Measurements from ENCODE around the gene RHBDD2. TPM values are rescaled to one million over a fixed set of nuclear protein-coding genes. Genes with fewer than 3 reads are reported as not detected.

Gene RHBDD2
- total and polyA plus RNA-seq, 9 of the 15 experiments (the other 6 are each of a cell fraction or from before 2014, with no cell fraction given): 3.3 to 36.7 (median 17.9) TPM

DNA sequence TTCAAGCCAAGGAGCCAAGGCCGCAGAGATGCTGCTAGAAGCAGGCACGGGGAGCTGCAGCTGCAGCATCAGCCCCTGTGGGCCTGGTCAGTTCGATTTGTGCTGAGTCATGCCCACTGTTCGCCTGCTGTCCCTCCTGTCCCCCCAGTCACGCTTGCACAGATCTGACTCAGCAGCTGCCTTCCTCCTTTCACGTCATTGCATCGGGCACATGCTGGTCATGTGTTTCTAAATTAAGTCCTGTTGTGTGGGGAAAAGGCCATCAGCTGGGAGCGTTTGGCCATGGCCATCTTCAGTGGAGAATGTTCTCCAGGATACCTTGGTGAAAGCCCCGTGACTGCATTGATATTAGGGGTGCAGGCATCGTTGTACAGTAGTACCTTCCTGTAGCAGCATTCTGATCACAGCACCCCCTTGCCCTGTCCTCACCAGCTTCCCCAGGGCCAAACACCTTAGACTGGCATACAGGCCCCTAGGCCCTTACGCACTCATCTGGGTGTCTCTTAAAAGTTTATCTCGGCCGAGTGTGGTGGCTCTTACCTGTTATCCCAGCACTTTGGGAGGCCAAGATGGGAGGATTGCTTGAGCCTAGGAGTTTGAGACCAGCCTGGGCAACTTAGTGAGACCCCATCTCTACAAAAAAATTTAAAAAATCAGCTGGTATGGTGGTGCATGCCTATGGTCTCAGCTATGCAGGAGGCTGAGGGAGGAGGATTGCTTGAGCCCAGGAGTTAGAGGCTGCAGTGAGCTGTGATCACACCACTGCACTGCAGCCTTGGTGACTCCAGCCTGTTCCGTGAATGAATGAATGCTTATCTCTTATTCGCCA lies 59.3 kb downstream of the RHBDD2 start (continued):
- TF ChIP-seq HDAC6 (IDR thresholded peaks at IDR 0.05; ENCODE audit: low read depth, low read length) (no peak), HDAC8 (tag; IDR thresholded peaks at IDR 0.05) (0 out of 2 replicates have a peak, but pooled peaks have one; percentile 71), ZNF551 (CRISPR knock-in tag; IDR thresholded peaks at IDR 0.05) (no peak), ZNF717 (CRISPR knock-in tag; IDR thresholded peaks at IDR 0.05) (no peak), ELF2 (CRISPR knock-in tag; IDR thresholded peaks at IDR 0.05) (peak; percentile 78), MAFK (IDR thresholded peaks at IDR 0.05; ENCODE audit: low read length) (peak; percentile 100), ZNF436 (CRISPR knock-in tag; IDR thresholded peaks at IDR 0.05) (no peak), FOXK2 (conservative IDR thresholded peaks at IDR 0.05 in 1 of 2, IDR thresholded peaks at IDR 0.05 in 1 of 2; ENCODE audit: low read depth in 2 of 2) (peak; percentile 89 to 91), HDAC1 (IDR thresholded peaks at IDR 0.05) (peak in 1 of 2 experiments; percentile 98; a peak in 2 of 4 replicates), NFXL1 (CRISPR knock-in tag; IDR thresholded peaks at IDR 0.05) (peak; percentile 38; the same call in 1 of the 2 replicates), NFIC (IDR thresholded peaks at IDR 0.05) (peak; percentile 55; the same call in 1 of the 2 replicates), NRF1 (conservative IDR thresholded peaks at IDR 0.05 in 1 of 2, IDR thresholded peaks at IDR 0.05 in 1 of 2) (peak; percentile 56 to 63), GTF2A2 (tag; IDR thresholded peaks at IDR 0.05) (peak; percentile 27; the same call in 1 of the 2 replicates), CCNT2 (IDR thresholded peaks at IDR 0.05; ENCODE audit: borderline replicate concordance, extremely low read depth, insufficient read length, low read depth, low read length) (peak; percentile 60), PTRF (tag; IDR thresholded peaks at IDR 0.05) (peak; percentile 50), KDM1A (IDR thresholded peaks at IDR 0.05) (no peak)
- TF ChIP-seq, protein P1, sequence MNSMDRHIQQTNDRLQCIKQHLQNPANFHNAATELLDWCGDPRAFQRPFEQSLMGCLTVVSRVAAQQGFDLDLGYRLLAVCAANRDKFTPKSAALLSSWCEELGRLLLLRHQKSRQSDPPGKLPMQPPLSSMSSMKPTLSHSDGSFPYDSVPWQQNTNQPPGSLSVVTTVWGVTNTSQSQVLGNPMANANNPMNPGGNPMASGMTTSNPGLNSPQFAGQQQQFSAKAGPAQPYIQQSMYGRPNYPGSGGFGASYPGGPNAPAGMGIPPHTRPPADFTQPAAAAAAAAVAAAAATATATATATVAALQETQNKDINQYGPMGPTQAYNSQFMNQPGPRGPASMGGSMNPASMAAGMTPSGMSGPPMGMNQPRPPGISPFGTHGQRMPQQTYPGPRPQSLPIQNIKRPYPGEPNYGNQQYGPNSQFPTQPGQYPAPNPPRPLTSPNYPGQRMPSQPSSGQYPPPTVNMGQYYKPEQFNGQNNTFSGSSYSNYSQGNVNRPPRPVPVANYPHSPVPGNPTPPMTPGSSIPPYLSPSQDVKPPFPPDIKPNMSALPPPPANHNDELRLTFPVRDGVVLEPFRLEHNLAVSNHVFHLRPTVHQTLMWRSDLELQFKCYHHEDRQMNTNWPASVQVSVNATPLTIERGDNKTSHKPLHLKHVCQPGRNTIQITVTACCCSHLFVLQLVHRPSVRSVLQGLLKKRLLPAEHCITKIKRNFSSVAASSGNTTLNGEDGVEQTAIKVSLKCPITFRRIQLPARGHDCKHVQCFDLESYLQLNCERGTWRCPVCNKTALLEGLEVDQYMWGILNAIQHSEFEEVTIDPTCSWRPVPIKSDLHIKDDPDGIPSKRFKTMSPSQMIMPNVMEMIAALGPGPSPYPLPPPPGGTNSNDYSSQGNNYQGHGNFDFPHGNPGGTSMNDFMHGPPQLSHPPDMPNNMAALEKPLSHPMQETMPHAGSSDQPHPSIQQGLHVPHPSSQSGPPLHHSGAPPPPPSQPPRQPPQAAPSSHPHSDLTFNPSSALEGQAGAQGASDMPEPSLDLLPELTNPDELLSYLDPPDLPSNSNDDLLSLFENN (IDR thresholded peaks at IDR 0.05; ENCODE audit: low read depth in 2 of 2, low read length in 2 of 2): 0 out of 4 replicates have a peak, but pooled peaks of 1 of the 2 experiments have one; percentile 13
- TF ChIP-seq, protein P2, sequence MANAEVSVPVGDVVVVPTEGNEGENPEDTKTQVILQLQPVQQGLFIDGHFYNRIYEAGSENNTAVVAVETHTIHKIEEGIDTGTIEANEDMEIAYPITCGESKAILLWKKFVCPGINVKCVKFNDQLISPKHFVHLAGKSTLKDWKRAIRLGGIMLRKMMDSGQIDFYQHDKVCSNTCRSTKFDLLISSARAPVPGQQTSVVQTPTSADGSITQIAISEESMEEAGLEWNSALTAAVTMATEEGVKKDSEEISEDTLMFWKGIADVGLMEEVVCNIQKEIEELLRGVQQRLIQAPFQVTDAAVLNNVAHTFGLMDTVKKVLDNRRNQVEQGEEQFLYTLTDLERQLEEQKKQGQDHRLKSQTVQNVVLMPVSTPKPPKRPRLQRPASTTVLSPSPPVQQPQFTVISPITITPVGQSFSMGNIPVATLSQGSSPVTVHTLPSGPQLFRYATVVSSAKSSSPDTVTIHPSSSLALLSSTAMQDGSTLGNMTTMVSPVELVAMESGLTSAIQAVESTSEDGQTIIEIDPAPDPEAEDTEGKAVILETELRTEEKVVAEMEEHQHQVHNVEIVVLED (CRISPR knock-in tag; IDR thresholded peaks at IDR 0.05): peak; percentile 53; the same call in 1 of the 2 replicates
- TF ChIP-seq, protein P3, sequence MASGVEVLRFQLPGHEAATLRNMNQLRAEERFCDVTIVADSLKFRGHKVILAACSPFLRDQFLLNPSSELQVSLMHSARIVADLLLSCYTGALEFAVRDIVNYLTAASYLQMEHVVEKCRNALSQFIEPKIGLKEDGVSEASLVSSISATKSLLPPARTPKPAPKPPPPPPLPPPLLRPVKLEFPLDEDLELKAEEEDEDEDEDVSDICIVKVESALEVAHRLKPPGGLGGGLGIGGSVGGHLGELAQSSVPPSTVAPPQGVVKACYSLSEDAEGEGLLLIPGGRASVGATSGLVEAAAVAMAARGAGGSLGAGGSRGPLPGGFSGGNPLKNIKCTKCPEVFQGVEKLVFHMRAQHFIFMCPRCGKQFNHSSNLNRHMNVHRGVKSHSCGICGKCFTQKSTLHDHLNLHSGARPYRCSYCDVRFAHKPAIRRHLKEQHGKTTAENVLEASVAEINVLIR (CRISPR knock-in tag; IDR thresholded peaks at IDR 0.05): peak; percentile 65
- TF ChIP-seq, protein P4, sequence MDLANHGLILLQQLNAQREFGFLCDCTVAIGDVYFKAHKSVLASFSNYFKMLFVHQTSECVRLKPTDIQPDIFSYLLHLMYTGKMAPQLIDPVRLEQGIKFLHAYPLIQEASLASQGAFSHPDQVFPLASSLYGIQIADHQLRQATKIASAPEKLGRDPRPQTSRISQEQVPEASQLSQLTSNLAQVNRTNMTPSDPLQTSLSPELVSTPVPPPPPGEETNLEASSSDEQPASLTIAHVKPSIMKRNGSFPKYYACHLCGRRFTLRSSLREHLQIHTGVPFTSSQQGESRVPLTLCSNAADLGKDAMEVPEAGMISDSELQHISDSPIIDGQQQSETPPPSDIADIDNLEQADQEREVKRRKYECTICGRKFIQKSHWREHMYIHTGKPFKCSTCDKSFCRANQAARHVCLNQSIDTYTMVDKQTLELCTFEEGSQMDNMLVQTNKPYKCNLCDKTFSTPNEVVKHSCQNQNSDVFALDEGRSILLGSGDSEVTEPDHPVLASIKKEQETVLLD (IDR thresholded peaks at IDR 0.05): peak; percentile 68; the same call in 1 of the 2 replicates

Measured in K562 (cell line).